Mucosa of descending colon (tissue), 3 donors: Measurements from ENCODE around the gene GATAD2B. TPM values are rescaled to one million over a fixed set of nuclear protein-coding genes. Genes with fewer than 3 reads are reported as not detected.

Experiments used
- ATAC-seq: fragments of 200-7000 bp; cut with Tn5 transposase; one replicate; pipeline ENCODE4 v1.9.1; 2020; ENCODE audit warnings: mild to moderate bottlenecking, moderate library complexity
- DNase-seq, 3 donors: peaks; one replicate each; pipeline ENCODE4 v3.0.0-alpha.2; 2020
- H3K36me3 ChIP-seq: fragments of 200-600 bp; one replicate; pipeline ENCODE4 v1.8.0; 2021; ENCODE audit warnings: low read depth, mild to moderate bottlenecking
- H3K4me1 ChIP-seq: fragments of 200-600 bp; one replicate; pipeline ENCODE4 v1.8.0; 2021; ENCODE audit warnings: low read depth, mild to moderate bottlenecking
- H3K4me3 ChIP-seq: fragments of 200-600 bp; one replicate; pipeline ENCODE4 v1.8.0; 2021; ENCODE audit warnings: mild to moderate bottlenecking
- H3K9me3 ChIP-seq: fragments of 200-600 bp; one replicate; pipeline ENCODE4 v1.8.0; 2021; ENCODE audit warnings: mild to moderate bottlenecking
- CTCF ChIP-seq: fragments of 200-600 bp; IDR thresholded peaks from one replicate; pipeline ENCODE4 v1.8.0; 2022; ENCODE audit warnings: antibody characterized with exemption, mild to moderate bottlenecking
- intact Hi-C, 2 donors: fragments of 100-400 bp; cut with DNase I in 1 of 2; cut with micrococcal nuclease in 1 of 2; formaldehyde crosslinking; loops; one replicate each; pipeline versions ENCODE4 v1.11.0 to v1.11.1; 2022; cut with DNase I, micrococcal nuclease
- total RNA-seq, 3 donors: library from RNA; stranded (reverse); fragmentation: NEBNext Ultra II Directional in 2 of 3; extraction: Animal tissue kit (Norgen Biotek cat#: 25700) in 2 of 3; gene quantifications; one replicate each; pipeline versions ENCODE4 v1.2.1 to v1.2.4, GENCODE V29; 2021 to 2023
- donor health status: DM: no; HTN: no; CAD: no; lungs with moderate emphysema.
- donor health status: DM: no; HTN: no; CAD: no.
- donor health status: DM: no; HTN: yes; CAD: no.

GATAD2B gene
- total RNA-seq, 3 donors from 2014 or later = 34.4 to 64.8 (median 36.3) TPM

- no peak for DNase-seq
- peak; percentile 60 for ATAC-seq
- H3K4me1 ChIP-seq = peaks cover 7% of the 10 kb centered on the region
- no peak for TF ChIP-seq CTCF
- H3K9me3 ChIP-seq = no peaks in the 10 kb centered on the region
- no peak overlapping the region for H3K4me3 ChIP-seq
- no peaks in the 10 kb centered on the region for H3K36me3 ChIP-seq
- intact Hi-C loops = no loop called here
Measured at GRCh38 chr1:153832293-153832692, 90.5 kb downstream of the GATAD2B start.

- H3K36me3 ChIP-seq = no peaks in the 10 kb centered on the region
- no peak for ATAC-seq
- H3K4me3 ChIP-seq = no peak overlapping the region
- no peaks in the 10 kb centered on the region for H3K9me3 ChIP-seq
- DNase-seq = no peak
- no peak for TF ChIP-seq CTCF
- H3K4me1 ChIP-seq = peaks cover 7% of the 10 kb centered on the region
- intact Hi-C loops = no loop called here
Measured at GRCh38 chr1:153831026-153831425, 91.7 kb downstream of the GATAD2B start.

DNA sequence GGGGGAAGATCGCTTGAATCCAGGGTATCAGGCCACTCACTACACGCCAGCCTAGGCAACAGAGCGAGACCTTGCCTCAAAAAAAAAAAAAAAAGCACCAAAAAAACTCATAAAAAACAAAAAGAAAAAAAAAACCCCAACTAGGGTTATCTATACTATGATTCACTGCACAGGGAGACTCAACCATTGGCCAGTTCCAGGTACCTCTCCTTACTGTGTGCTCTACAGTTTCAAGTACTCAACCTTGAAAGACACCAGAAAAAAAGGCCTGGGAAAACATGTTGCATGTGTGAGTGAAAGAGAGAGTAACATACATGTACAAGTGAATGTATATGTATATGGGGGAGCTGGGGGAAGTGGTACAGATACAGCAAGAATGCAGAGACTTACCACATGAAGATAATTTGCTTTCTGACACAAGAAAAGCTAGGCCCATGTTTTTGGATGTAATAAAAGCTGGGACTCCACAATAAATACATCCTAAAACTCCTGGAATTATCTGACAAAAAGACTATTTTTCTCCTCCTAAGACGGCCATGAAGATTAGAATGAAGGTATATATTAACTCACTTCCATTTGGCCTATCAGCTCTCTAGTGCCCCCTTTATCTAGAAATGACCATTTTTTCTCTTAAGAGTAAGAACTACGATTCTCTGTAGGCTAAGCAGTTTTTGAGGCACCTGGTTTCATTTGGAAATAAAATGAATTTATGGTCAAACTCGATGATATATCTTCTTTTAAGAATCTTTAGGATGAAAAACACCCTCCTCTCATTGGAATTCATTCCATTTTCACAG lies 95.4 kb downstream of the GATAD2B start:
- Histone ChIP-seq H3K4me1 (peaks cover 3% of the 10 kb centered on the region), H3K36me3 (no peaks in the 10 kb centered on the region), H3K4me3 (no peak overlapping the region), H3K9me3 (no peaks in the 10 kb centered on the region)
- ATAC-seq (no peak), DNase-seq (no peak)
- TF ChIP-seq CTCF = no peak
- intact Hi-C loops = loop anchor here in 1 of 2 donors (10.0 kb wide), 1 partner anchor 117 kb away; the partner anchor contains the start of gene DENND4B

DNA sequence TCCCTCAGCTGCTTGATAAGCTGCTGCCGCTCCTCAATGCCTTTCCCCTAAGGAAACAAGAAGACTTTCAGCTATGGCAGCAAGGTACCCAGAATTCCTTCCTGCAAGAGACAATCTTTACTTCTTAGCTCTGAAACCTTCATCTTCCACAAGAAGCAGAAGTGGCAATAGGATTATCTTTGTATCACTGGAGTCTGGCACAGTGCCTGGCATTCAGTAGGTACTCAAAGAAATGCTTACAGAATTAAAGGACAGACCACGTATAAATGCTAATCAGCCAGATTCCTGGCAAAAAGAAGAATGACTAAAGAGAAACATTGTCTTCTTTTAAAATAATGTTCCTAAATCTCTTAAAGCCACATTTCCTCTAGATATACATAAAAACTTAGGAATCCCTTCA lies 103.9 kb downstream of the GATAD2B start:
- Histone ChIP-seq H3K9me3 (no peaks in the 10 kb centered on the region), H3K4me3 (no peak overlapping the region), H3K4me1 (no peaks in the 10 kb centered on the region), H3K36me3 (peaks cover 8% of the 10 kb centered on the region)
- intact Hi-C loops = no loop called here
- ATAC-seq = no peak
- no peak for TF ChIP-seq CTCF
- no peak for DNase-seq

DNA sequence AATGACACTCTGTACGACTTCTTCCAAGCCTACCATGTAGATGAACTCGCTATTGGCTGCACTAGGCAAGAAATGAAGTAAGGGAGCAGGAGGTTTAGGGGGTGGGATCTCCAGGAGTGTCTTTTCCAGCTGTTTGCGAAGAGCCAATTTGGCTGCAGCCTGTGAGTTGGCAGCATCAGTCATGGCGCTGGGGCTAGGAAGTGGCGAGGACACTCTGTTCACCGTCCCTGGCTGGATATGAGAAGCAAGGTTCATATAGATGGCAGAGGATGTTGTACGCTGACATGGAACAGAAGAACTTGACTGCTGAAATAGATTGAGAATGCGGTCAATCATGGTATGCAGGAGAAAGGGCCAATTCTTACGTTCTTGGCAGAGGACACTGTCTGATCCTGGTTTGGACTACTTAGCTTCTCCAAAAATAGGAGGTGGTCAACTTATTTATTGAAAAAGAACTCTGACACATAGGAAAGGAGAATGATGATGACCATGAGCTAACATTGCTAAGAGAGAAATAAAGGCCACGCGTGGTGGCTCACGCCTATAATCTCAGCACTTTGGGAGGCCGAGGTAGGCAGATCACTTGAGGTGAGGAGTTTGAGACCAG lies 106.4 kb downstream of the GATAD2B start:
- ATAC-seq (no peak), DNase-seq (no peak)
- no peaks in the 10 kb centered on the region for H3K4me1 ChIP-seq
- intact Hi-C loops = no loop called here
- H3K4me3 ChIP-seq = no peak overlapping the region
- H3K9me3 ChIP-seq = no peaks in the 10 kb centered on the region
- peaks cover 8% of the 10 kb centered on the region for H3K36me3 ChIP-seq
- no peak for TF ChIP-seq CTCF
